GM10266 (cell line): ENCODE data around the gene DRC3.

ENCODE experiments used
- DNase-seq: peaks from one replicate; pipeline ENCODE4 v3.0.0; 2012; ENCODE audit errors: extremely low spot score
- CTCF ChIP-seq: IDR thresholded peaks from 2 replicates; pipeline ENCODE4 v1.5.1; 2012; ENCODE audit warnings: mild to moderate bottlenecking, low read depth; ENCODE audit not compliant: control insufficient read depth, insufficient read depth; ENCODE audit errors: missing control alignments

DRC3 gene

GRCh38 chr17:17959520-17960361, 12.9 kb upstream of the DRC3 start:
- DNase-seq, result peak; percentile 57
- TF ChIP-seq CTCF, result no peak

GRCh38 chr17:17960500-17961030, 12.1 kb upstream of the DRC3 start:
- TF ChIP-seq CTCF, result no peak
- DNase-seq, result no peak

- no peak for TF ChIP-seq CTCF
- DNase-seq, result no peak
Observed at GRCh38 chr17:17963066-17963465, 9.6 kb upstream of the DRC3 start.

- no peak for TF ChIP-seq CTCF
- no peak for DNase-seq
Observed at GRCh38 chr17:17963694-17964436, 8.8 kb upstream of the DRC3 start.

GRCh38 chr17:17964710-17965109, 8.0 kb upstream of the DRC3 start:
- no peak for TF ChIP-seq CTCF
- DNase-seq, result no peak

GRCh38 chr17:17965152-17965721, 7.4 kb upstream of the DRC3 start:
- DNase-seq, result no peak
- no peak for TF ChIP-seq CTCF
